Psoas muscle (tissue), 8 donors: ENCODE data around the gene AEN. TPM values are rescaled to one million over a fixed set of nuclear protein-coding genes. Genes with fewer than 3 reads are reported as not detected.
A peak's percentile ranks its signal among the peaks of the same experiment; 100 is the strongest.

Experiments
- ATAC-seq, 4 donors: fragments of 200-7000 bp; cut with Tn5 transposase; one replicate each; pipeline ENCODE4 v1.9.1; 2020; ENCODE audit warnings: moderate library complexity in 3 of 4, mild to moderate bottlenecking in 2 of 4
- DNase-seq, 2 donors: peaks; one replicate each; pipeline ENCODE4 v3.0.0-alpha.2; 2020
- H3K27ac ChIP-seq: fragments of 200-600 bp; one replicate; pipeline ENCODE4 v1.8.0; 2022
- H3K27me3 ChIP-seq, 3 donors: fragments of 200-600 bp in 1 of 3; one replicate each; pipeline versions ENCODE4 v1.6.1 to v1.8.0; 2013 to 2022; ENCODE audit warnings: low read length in 2 of 3, mild to moderate bottlenecking in 2 of 3, moderate library complexity in 1 of 3; ENCODE audit not compliant: insufficient read depth in 3 of 3
- H3K36me3 ChIP-seq, 2 donors: fragments of 200-600 bp in 1 of 2; one replicate each; pipeline versions ENCODE4 v1.6.1 to v1.8.0; 2013 to 2022; ENCODE audit warnings: low read depth in 1 of 2, mild to moderate bottlenecking in 1 of 2, moderate library complexity in 1 of 2; ENCODE audit not compliant: insufficient read depth in 1 of 2
- H3K4me1 ChIP-seq: fragments of 200-600 bp; one replicate; pipeline ENCODE4 v1.8.0; 2022
- H3K4me3 ChIP-seq: fragments of 200-600 bp; one replicate; pipeline ENCODE4 v1.8.0; 2022; ENCODE audit warnings: mild to moderate bottlenecking
- H3K9me3 ChIP-seq: fragments of 200-600 bp; one replicate; pipeline ENCODE4 v1.8.0; 2022
- CTCF ChIP-seq: fragments of 200-600 bp; IDR thresholded peaks from one replicate; pipeline ENCODE4 v1.8.0; 2022; ENCODE audit warnings: antibody characterized with exemption
- WGBS, 3 donors: extraction: QIAGEN DNeasy Blood & Tissue Kit; methylation state at CpG; one replicate each; pipeline versions ENCODE4 v1.1.6 to v1.1.7; 2013; 5-methylcytosine and 5-hydroxymethylcytosine counted together
- intact Hi-C, 2 donors: fragments of 100-400 bp; cut with DNase I; formaldehyde crosslinking; loops; one replicate each; pipeline versions ENCODE4 v1.11.0 to v1.14.2; 2022
- polyA plus RNA-seq, 3 donors: library from polyadenylated mRNA; stranded (reverse); fragments of 200-250 nt; gene quantifications; one replicate each; pipeline ENCODE4 v1.2.3, GENCODE V29; 2013
- total RNA-seq, 4 donors: library from RNA; stranded (reverse); fragmentation: NEBNext Ultra II Directional in 2 of 4; extraction: Animal tissue kit (Norgen Biotek cat#: 25700) in 2 of 4; gene quantifications; one replicate each; pipeline versions ENCODE4 v1.2.1 to v1.2.4, GENCODE V29; 2021 to 2023
- donor health status: healthy with polysubstance abuse.
- donor health status: DM: no; HTN: no; CAD: no; lungs with moderate emphysema.
- donor health status: Bipolar disorder and iron deficiency.
- donor health status: healthy.
- donor health status: DM: yes; HTN: yes; CAD: no.
- donor health status: DM: no; HTN: no; CAD: no.
- donor health status: DM: no; HTN: no; CAD: no.
- donor health status: DM: yes; HTN: yes; CAD: no.

The AEN gene
- total and polyA plus RNA-seq, 7 donors: 10.1 to 46.6 (median 32.2) TPM

GRCh38 chr15:88628018-88628654 lies 7.0 kb downstream of the AEN start:
- peaks cover 9 to 71% of the 10 kb centered on the region in 2 donors for H3K36me3 ChIP-seq
- 94 to 98% (median 94%) methylated on average over 5 of the region's 5 CpGs for WGBS, 3 donors

DNA sequence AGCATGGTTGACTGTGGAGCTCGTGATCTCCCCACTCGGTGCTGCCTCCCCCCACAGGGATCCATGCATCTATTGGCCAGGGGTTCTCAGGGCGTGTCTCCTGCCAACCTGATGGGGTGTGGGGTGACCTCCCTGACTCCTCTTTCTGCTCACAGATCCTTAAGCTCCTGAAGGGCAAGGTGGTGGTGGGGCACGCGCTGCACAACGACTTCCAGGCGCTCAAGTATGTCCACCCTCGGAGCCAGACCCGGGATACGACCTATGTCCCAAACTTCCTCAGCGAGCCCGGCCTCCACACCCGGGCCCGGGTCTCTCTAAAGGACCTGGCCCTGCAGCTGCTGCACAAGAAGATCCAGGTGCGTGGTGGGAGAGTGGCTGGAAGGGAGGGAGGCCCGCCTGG lies 7.9 kb downstream of the AEN start:
- intact Hi-C loops: no loop called here
- no peak for TF ChIP-seq CTCF

More at GRCh38 chr15:88628018-88628654, 7.0 kb downstream of the AEN start:
- TF ChIP-seq CTCF: no peak
- no peak for ATAC-seq
- intact Hi-C loops: no loop called here
- Histone ChIP-seq H3K4me3 (no peak overlapping the region), H3K9me3 (no peaks in the 10 kb centered on the region), H3K27me3 (no peaks in the 10 kb centered on the region), H3K27ac (no peak overlapping the region), H3K4me1 (peaks cover 35% of the 10 kb centered on the region)
- no peak for DNase-seq

DNA sequence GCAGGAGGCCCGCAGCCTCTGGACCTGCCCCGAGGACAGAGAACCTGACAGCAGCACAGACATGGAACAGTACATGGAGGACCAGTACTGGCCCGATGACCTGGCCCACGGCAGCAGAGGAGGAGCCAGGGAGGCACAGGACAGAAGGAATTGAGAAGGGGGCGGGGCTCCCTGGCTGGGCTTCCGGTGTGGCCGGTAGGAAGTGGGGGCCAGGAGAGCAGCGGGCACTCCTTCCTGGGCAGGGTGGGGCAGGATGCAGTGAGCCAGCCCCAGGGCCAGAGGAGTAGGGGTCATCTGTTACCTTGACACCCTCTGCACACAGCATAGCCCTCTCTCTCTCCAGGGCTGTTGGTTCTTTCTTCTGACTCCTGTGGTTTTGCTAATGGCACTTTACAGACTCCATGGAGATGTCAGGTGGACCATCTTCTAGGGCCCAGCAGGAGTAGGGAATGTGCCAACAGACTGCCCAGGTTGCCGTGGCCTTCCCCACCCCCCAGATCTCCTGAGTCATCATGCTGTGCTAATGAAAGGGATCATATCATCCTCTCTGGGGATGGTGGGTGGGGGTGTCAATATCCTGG lies 9.1 kb downstream of the AEN start:
- intact Hi-C loops: no loop called here
- Histone ChIP-seq H3K36me3 (peaks cover 9 to 63% of the 10 kb centered on the region in 2 donors), H3K27ac (peak overlapping the region; percentile 6), H3K4me1 (peaks cover 24% of the 10 kb centered on the region), H3K9me3 (no peaks in the 10 kb centered on the region), H3K27me3 (no peaks in the 10 kb centered on the region), H3K4me3 (no peak overlapping the region)
- TF ChIP-seq CTCF: no peak
- ATAC-seq (peak; percentile 45 to 53 (median 46)), DNase-seq (no peak)
- 67 to 70% (median 69%) methylated on average over 7 to 9 of the region's 9 CpGs for WGBS, 3 donors

More for the DNA sequence above, 7.9 kb downstream of the AEN start:
- Histone ChIP-seq H3K27me3 (no peaks in the 10 kb centered on the region), H3K36me3 (peaks cover 9 to 63% of the 10 kb centered on the region in 2 donors), H3K4me3 (no peak overlapping the region), H3K9me3 (no peaks in the 10 kb centered on the region), H3K4me1 (peaks cover 28% of the 10 kb centered on the region), H3K27ac (no peak overlapping the region)
- DNase-seq: no peak
- 89 to 93% (median 90%) methylated on average over 16 of the region's 16 CpGs for WGBS, 3 donors
- ATAC-seq: no peak

- Histone ChIP-seq H3K4me1 (peaks cover 24% of the 10 kb centered on the region), H3K27ac (peak overlapping the region; percentile 6)
- ATAC-seq: no peak
Observed at GRCh38 chr15:88630798-88631463, 9.8 kb downstream of the AEN start.

More at GRCh38 chr15:88630798-88631463, 9.8 kb downstream of the AEN start:
- H3K36me3 ChIP-seq: peaks cover 9 to 63% of the 10 kb centered on the region in 2 donors
- 74 to 90% (median 89%) methylated on average over 7 of the region's 7 CpGs for WGBS, 3 donors
- no peak overlapping the region for H3K4me3 ChIP-seq
- H3K27me3 ChIP-seq: no peaks in the 10 kb centered on the region
- no peak for DNase-seq
- H3K9me3 ChIP-seq: no peaks in the 10 kb centered on the region
- intact Hi-C loops: no loop called here
- no peak for TF ChIP-seq CTCF
